WTC11 (cell line): ENCODE measurements around the gene CHRNA4.

Source experiments
- AFF4 ChIP-seq: sonication (generic); formaldehyde crosslinking; IDR thresholded peaks from 2 replicates; pipeline ENCODE4 v1.8.1; 2023; ENCODE audit warnings: mild to moderate bottlenecking, missing genetic modification reagents, borderline replicate concordance
- ATF3 ChIP-seq: sonication (generic); formaldehyde crosslinking; conservative IDR thresholded peaks from 2 replicates; pipeline ENCODE4 v1.8.1; 2022; ENCODE audit warnings: mild to moderate bottlenecking, missing genetic modification reagents
- E2F5 ChIP-seq: sonication (generic); formaldehyde crosslinking; IDR thresholded peaks from 2 replicates; pipeline ENCODE4 v1.8.1; 2022; ENCODE audit warnings: mild to moderate bottlenecking, moderate library complexity, missing genetic modification reagents
- ETV6 ChIP-seq: sonication (generic); formaldehyde crosslinking; IDR thresholded peaks from 2 replicates; pipeline ENCODE4 v1.8.1; 2022; ENCODE audit warnings: mild to moderate bottlenecking, missing genetic modification reagents
- FOXP1 ChIP-seq: sonication (generic); formaldehyde crosslinking; IDR thresholded peaks from 2 replicates; pipeline ENCODE4 v1.8.0; 2022; ENCODE audit warnings: missing genetic modification reagents, mild to moderate bottlenecking, moderate library complexity, borderline replicate concordance
- SP1 ChIP-seq: sonication (generic); formaldehyde crosslinking; conservative IDR thresholded peaks from 2 replicates; pipeline ENCODE4 v1.8.1; 2022; ENCODE audit warnings: missing genetic modification reagents
- ZBTB21 ChIP-seq: sonication (generic); formaldehyde crosslinking; IDR thresholded peaks from 2 replicates; pipeline ENCODE4 v1.8.1; 2023; ENCODE audit warnings: mild to moderate bottlenecking, missing genetic modification reagents, borderline replicate concordance
- ZNF232 ChIP-seq: sonication (generic); formaldehyde crosslinking; IDR thresholded peaks from 2 replicates; pipeline ENCODE4 v1.8.0; 2022; ENCODE audit warnings: mild to moderate bottlenecking, missing genetic modification reagents
- ZNF416 ChIP-seq: fragments of 250-450 bp; sonication (Bioruptor Pico); IDR thresholded peaks from 2 replicates; pipeline ENCODE4 v1.9.0; 2021; ENCODE audit warnings: mild to moderate bottlenecking, inconsistent platforms
- ZNF512 ChIP-seq: sonication (generic); formaldehyde crosslinking; IDR thresholded peaks from 2 replicates; pipeline ENCODE4 v1.8.1; 2022; ENCODE audit warnings: missing genetic modification reagents, borderline replicate concordance
- TF ChIP-seq, protein P1 (sequence below): fragments of 250-450 bp; sonication (Bioruptor Pico); IDR thresholded peaks from 2 replicates; pipeline ENCODE4 v2.1.2; 2022; ENCODE audit warnings: mild to moderate bottlenecking, moderate library complexity
- TF ChIP-seq, protein P2 (sequence below): fragments of 200-600 bp; IDR thresholded peaks from 2 replicates; pipeline ENCODE4 v1.8.0; 2022; ENCODE audit warnings: antibody characterized with exemption
- TF ChIP-seq, protein P3 (sequence below): sonication (generic); formaldehyde crosslinking; IDR thresholded peaks from 2 replicates; pipeline ENCODE4 v1.8.1; 2022; ENCODE audit warnings: low read depth, mild to moderate bottlenecking, moderate library complexity, missing genetic modification reagents, borderline replicate concordance

DNA sequence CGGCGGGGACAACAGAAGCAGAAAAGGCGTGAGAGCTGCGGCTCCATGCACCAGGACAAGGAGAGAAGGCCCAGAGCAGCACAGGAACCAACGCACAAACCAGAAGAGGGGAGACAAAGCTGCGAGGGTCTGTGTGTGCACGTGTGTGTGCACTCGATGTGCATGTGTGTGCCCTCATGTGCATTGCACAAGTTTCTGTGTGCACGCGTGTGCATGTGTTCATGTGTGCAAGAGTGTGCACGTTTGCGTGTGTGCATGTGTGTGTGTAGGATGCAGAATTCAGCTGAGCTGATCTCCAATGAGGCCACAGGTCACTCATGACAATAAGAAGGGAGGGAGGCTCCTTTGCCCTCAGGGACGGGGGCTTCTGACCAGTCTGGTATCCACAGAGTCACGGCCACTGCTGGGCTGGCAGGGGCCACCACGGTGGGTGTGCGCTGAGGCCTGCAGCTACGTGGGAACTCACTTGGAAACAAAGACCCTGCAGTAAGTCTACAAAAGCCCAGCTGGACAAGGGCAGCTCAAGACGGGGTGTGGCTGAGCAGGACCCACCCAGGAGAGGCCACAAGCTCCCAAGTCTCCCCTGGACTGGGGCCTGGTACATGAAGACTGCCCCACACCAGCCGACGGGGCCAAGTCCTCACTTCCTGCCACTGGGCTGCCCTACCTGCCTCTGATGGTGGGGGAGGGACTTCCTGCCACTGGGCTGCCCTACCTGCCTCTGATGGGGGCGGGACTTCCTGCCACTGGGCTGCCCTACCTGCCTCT lies 48.1 kb upstream of the CHRNA4 start:
- TF ChIP-seq, protein P1, sequence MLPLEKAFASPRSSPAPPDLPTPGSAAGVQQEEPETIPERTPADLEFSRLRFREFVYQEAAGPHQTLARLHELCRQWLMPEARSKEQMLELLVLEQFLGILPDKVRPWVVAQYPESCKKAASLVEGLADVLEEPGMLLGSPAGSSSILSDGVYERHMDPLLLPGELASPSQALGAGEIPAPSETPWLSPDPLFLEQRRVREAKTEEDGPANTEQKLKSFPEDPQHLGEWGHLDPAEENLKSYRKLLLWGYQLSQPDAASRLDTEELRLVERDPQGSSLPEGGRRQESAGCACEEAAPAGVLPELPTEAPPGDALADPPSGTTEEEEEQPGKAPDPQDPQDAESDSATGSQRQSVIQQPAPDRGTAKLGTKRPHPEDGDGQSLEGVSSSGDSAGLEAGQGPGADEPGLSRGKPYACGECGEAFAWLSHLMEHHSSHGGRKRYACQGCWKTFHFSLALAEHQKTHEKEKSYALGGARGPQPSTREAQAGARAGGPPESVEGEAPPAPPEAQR (CRISPR knock-in tag): no peak
- TF ChIP-seq, protein P2, sequence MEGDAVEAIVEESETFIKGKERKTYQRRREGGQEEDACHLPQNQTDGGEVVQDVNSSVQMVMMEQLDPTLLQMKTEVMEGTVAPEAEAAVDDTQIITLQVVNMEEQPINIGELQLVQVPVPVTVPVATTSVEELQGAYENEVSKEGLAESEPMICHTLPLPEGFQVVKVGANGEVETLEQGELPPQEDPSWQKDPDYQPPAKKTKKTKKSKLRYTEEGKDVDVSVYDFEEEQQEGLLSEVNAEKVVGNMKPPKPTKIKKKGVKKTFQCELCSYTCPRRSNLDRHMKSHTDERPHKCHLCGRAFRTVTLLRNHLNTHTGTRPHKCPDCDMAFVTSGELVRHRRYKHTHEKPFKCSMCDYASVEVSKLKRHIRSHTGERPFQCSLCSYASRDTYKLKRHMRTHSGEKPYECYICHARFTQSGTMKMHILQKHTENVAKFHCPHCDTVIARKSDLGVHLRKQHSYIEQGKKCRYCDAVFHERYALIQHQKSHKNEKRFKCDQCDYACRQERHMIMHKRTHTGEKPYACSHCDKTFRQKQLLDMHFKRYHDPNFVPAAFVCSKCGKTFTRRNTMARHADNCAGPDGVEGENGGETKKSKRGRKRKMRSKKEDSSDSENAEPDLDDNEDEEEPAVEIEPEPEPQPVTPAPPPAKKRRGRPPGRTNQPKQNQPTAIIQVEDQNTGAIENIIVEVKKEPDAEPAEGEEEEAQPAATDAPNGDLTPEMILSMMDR: no peak
- TF ChIP-seq ZNF232 (CRISPR knock-in tag) (no peak), AFF4 (no peak), ZNF512 (CRISPR knock-in tag) (no peak), ZNF416 (CRISPR knock-in tag) (no peak), ZBTB21 (CRISPR knock-in tag) (no peak), ATF3 (CRISPR knock-in tag) (no peak), E2F5 (CRISPR knock-in tag) (no peak), FOXP1 (CRISPR knock-in tag) (peak; percentile 62; the same call in 1 of the 2 replicates), SP1 (CRISPR knock-in tag) (peak; percentile 63; the same call in 1 of the 2 replicates), ETV6 (CRISPR knock-in tag) (no peak)
- TF ChIP-seq, protein P3, sequence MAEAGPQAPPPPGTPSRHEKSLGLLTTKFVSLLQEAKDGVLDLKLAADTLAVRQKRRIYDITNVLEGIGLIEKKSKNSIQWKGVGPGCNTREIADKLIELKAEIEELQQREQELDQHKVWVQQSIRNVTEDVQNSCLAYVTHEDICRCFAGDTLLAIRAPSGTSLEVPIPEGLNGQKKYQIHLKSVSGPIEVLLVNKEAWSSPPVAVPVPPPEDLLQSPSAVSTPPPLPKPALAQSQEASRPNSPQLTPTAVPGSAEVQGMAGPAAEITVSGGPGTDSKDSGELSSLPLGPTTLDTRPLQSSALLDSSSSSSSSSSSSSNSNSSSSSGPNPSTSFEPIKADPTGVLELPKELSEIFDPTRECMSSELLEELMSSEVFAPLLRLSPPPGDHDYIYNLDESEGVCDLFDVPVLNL (CRISPR knock-in tag): no peak
